Stimulated activated CD4-positive, alpha-beta T cell treated with anti-CD3 and anti-CD28 coated beads, TNF-alpha, amount 100 ng/mL, for 24 hours (primary cell): ENCODE results near the gene DOCK8.
A peak's percentile ranks its signal among the peaks of the same experiment; 100 is the strongest.

Source experiments
- DNase-seq, 3 experiments: peaks; one replicate each; pipeline ENCODE4 v3.0.0-alpha.2; 2020; ENCODE audit warnings: low read depth in 3 of 3

The DOCK8 gene

DNA sequence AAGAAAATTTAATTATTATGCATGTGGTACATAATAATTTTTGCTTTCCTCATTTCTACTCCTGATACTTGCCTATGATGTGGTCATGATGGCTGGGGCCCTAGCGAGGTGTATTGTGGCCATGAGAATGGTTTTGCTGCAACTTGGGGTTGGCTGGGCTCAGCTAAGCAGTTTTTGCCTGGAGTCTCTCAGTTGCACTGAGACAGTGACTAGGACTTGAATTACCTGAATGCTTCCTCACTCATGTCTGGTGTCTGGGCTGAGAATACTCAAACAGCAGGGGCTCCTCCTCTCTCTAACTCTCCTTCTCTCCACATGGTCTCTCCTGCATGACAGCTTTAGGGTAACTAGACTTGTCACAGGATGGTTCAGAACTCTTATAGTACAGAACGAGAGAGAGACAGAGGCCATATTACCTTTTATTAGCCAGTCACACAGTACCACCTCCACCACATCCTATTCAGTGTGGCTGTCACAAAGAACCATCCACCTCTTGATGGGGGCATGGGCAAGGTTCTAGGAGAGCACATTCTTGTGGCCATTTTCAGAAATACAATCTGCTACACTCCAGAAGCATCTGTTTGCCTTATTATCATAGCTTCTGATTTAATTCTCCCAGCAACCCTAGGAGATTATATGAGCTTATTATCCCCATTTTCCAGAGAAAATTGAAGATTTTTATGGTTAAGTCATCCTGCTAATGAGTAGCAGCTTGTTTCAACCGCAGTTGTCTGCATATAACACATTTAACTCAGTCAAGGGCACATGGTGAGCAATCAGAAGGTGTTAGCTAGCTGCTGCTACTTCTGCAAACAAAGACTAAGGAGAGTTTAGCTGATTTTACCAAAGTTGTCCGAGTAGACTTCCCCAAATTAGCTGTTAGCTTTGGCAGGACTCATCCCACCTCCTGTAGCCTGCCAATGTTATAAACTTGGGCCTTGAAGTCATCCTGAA is 245.1 kb downstream of the DOCK8 start:
- DNase-seq: no peak

DNA sequence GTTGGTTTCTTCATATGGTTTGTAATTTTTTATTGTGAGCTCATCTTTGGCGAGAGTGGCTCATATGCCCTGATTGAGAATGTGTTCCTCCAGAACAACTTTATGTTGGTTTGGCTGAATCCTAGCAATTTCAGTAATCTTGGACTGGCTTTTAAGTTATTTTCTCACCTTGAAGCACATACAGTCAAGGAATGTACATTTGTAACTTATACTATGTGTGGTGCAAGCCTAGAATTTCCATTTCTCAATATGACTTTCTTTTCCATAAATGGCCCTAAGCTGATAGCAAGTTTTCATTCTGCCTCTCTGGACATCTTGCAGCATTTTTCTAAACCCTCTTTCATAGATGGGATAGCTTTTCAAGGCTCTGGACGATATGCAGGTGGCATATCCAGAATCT is 247.5 kb downstream of the DOCK8 start:
- no peak for DNase-seq

DNA sequence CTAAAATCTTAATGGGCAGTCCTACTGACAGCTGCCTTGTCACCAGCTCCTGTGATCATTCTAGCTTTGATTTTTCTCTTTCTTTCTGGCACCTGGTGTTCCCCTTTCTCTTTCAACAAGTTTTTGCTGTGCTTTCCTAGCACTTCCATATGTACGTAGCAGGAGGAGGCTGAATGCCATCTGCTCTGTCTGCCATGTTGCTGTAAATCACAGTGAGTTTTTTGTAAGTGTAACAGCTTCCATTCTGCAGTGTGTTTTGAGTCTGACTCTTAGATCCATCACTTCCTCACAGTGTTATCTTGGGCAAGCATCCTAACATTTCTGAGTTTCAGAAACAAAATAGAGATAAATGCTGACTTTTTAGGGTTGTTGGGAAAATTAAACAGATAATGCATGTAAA is 247.9 kb downstream of the DOCK8 start:
- DNase-seq: no peak

DNA sequence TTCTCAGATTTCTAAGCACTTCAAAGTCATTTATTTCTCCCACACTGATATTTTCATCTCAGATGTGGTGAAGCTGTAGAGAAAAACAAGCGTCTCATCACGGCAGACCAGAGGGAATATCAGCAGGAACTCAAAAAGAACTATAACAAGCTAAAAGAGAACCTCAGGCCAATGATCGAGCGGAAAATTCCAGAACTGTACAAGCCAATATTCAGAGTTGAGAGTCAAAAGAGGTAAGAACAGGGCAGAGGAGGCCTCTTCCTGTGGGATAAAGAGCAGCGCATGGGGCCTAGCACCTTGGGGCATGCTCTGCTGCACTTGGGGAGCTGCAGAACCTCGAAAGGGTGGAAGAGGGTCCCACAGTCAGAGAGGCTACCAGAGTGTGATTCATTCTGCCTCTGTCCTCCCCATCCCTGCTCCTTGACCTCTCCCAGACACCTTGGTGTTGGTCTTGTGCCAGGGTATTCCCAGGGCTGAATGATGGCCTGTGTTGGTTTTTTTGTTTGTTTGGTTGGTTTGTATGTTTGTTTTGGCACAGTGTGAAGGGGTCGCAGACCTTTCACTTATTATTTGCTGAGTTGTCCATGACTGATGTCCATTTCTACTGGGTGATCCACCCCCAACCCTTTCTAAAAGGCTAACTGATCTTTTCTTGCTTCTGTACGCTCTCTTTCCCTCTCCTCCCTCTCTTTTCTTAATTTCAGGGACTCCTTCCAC is 248.9 kb downstream of the DOCK8 start:
- DNase-seq: no peak

DNA sequence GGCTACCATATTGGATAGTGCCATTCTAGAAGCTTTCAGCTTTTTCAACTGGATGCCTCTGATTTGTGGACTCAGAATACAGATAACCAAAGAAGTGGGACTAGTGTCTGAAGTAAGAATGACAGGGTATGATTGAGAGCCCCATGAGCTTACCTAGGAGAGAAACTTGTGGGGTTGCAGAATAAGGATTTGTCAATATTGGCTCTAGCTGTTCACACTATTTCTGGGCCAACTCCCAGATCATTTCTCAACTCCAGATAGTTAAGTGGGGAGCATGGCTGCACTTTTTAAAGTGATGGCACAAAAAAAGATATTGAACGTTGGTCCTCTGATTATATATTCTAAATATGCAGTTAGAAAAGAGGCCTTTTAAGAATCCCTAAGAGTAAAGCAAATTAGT is 252.1 kb downstream of the DOCK8 start:
- no peak for DNase-seq

DNA sequence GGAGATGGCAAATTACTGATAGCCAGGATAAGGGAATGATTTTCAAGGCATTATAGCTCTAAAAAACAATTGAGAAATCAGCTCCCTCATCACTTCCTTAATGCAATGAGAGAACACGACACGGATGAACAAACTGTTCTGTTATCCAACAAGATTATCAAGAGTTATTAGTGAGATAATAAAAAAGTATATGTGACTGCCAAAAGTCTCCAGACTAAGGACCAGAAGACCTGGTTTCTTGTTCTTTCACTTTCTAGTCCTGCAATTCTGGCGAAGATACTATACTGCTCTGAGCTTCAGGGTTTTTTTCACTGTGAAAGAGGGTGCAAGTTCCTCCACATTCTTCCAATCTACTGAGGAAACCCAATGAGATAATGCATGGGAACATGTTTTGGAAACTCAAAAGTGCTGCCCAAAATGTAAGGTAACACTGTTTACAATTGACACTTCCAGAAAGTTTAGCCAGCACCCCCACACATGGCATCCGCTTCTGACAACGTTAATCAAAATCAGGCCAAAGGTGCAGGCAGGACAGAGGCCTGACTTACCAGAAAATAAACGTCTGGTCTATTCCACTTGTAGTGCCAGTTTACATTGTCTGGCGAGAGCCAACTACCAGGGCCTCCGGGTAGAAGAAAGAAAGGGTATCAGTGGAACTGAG is 254.2 kb downstream of the DOCK8 start:
- no peak for DNase-seq

DNA sequence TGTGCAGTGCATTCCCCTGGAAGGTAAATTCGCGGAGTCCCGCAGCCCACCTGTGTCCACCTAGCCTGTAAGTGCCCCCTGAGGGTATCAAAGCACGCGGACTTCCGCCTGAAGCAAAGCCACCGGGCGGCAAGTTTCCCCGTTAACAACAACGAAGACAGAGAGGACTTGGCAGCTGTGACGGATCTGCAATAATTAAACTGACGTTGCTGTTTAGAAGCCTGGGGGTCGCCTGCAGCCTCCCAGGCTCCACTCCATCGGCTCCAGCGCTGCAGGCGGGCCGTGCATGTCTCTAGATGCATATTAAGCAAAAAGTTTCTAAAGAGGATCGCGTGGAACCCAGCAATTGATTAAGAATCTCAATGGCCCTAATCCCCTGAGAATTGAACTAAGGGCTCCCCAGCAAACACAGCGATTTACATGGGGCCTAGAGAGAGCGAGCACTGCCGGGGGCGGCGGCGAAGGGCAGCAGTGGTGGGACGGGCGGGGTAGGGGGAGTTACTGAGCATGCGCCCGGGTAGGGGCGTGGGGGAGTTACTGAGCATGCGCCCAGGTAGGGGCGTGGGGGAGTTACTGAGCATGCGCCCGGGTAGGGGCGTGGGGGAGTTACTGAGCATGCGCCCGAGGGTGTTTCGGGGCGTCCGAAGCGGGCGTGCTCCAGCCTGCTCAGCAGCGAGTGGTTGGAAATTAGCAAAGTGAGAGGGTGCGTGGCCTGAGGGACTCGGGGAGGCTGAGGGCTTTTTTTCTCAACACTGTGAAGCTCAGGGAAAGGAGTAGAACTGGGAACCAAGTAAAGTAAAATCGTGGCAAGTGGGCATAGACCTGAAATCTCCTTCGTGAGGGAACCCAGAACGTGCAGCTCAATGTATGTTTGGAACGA is 255.2 kb downstream of the DOCK8 start:
- peak; percentile 72 to 82 (median 81) for DNase-seq

DNA sequence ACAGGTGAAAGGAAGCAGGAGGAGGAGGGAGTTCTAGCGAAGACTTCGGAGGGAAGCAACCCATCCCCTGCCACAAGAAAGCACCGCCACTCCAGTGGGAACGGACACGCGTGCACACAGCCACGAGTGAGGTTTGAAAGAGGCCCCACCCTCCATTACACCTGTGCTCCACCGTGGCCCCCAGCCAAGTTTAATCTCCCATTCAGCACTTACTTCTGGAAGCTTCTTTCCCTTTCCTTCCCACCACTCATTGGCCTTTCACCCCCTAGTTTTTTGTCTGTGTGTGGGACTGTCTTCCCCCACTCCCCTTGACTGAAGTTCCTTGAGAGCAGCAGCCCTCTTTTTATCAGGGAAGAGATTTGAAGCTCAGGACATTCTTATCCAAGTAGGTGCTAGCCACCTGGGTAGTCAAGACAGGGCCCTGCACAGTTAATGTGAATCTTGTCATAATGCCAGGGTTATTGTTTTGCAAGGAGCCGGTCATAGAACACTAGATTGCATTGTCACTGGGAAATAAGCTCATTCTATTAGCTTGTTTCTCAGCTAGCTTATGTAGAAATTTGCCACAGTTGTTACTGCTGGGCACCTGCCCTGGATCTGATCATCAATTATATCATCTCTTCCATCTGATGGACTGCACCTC is 256.0 kb downstream of the DOCK8 start:
- peak in 1 of 3 experiments; percentile 1 for DNase-seq

DNA sequence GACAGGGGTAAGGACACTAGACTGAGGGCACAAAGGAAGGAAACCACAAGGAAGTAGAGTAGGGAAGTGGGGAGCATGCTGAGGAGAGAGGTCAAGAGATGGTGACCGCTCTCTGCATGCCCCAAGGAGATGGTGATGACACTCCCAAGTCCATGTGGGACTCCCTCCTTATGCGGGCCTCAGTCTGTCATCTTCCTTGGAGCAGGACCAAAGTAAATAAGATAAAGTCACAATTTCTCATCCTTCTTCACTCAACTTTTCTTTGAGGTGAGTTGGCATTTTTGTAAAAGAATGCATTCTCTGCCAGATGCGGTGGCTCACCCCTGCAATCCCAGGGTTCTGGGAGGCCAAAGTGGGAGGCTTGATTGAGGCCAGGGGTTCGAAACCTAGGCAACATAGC is 256.7 kb downstream of the DOCK8 start:
- no peak for DNase-seq

DNA sequence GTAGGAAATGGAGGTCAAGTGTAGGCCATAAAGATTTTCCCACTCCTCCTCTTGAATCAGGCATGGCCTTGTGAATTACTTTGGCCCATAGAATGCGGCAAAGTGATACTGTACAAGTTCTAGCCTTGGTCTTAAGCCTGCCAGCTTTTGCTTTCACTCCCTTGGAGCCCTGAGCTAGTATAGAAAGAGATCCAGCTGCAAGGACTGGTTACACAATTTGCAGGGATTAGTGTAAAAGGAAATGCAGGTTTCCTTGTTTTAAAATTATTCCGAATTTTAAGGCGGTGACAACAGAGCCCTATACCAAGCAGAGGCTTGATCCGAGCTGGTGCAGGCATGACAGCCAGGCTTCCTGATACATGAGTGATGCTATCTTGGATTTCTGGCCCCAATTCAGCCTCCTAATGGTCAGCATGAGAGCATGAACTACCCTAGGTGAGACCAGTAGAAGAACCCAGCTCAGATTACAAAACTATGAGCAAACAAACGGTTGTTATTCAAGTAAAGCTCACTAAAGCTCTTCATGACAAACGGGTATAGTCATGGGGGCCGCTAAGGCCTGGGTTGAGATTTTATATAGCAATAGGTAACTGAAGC is 257.9 kb downstream of the DOCK8 start:
- DNase-seq: no peak

DNA sequence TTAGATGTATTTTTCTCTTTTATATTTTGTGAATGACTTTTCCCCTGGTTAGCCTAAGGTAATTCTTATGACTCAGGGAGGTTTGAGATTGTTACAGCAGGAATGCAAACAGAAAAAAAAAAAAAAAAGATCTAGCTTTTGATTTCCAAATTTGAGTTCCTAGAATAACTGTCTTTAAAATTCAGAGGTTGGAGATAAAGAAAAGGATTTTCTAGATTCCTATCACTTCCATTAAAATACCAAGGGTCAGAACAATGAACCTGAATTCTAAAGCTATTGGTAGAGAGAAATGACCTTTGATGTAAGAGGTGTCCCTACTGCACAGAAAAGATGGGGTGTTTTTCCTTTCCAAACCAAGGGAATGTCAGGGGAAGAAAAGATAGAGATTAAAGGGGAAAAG is 262.5 kb downstream of the DOCK8 start:
- DNase-seq: no peak

DNA sequence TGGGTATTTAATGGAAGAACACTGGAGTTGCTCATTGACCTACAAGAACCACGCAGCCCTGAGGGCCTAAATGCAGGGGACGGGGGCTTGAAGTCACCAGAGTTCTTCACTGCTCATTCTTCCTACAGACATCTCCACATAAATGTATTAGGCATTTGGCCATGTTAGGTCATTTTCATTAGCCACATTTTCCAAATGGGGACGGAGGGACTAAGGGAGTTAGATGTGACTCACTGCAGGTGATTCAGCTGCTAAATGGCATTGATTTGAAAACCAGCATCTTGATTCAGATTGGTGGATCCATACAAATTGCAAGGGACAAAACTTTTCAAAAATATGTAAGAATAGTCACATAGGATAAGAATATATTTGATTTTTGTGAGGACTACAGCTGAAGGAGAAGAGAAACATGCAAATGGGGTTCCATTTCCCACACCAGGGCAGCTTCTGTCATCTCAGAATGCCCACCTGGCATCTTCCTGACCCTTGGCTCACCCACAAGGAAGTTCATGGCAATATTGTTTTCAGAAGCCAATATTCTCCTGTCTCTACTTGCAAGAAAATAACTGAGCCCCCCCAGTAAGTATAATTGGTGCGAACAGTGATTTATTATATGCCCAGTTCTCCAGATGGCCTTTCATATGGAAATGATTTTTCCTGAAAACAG is 264.8 kb downstream of the DOCK8 start:
- no peak for DNase-seq

DNA sequence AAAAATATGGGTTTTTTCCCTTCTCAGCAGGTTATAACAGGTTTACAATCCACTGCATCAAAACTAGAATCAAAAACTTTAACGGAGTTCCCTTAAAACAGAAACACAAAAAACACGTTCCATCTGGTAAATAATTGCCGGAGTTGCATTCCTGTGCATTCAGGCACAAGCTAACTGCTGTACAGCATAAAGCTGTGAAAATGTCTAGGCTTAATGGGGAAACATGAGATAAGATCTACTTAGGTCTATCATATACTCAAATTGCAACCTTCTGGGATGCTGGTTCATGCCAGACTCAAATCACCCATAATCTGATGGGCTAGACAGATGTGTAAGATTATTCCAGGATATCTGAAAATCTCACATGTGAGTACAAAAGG is 265.3 kb downstream of the DOCK8 start:
- no peak for DNase-seq

DNA sequence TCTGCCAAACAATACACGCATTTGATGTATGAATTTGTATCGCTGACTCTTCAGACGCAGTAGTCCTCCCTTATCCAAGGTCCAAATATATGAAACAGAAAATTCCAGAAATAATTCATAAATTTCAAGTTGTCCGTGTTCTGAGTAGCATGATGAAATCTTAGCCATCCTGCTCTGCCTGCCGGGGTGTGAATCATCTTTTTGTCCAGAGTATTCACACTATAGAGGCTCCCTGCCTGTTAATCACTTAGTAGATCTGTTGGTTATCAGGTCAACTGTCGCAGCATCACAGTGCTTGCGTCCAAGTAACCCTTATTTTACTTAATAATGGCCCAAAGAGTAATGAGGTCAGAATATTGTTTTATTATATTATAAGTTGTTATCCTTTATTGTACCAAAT is 268.1 kb downstream of the DOCK8 start:
- no peak for DNase-seq

DNA sequence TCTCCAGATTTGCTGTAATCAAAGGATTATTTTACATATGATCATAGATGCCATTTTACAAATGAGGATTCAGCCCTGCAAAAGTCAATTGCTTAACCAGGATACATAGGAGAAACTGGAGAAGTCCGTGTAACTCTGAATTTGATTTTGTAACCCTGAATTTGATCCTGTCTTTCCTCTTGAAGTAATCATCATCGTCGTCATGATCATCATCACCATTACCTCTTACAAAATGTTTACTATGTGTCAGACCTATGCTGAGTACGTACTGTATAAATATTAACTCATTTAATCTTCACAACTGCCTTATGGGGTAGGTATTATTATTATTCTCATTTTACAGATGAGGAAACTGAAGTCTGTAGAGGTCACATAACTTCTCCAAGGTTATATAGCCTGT is 271.5 kb downstream of the DOCK8 start:
- DNase-seq: no peak

DNA sequence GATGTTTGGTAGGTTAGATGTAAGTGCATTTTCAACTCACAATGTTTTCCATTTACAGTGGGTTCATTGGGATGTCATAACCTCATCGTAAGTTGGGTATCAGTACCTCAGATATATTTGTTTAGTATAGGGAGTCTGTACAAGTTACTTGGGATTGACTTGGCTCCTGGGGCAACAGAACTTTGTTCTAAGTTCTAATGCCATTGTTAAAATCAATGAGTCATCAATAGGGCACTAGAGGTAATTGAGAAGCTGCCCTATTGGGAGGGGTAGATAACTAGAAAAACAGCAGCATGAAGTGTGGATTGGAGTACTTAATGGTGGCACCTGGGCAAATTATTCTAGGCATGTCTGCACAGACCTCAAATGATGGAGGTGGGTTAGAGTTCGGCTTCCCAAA is 272.8 kb downstream of the DOCK8 start:
- no peak for DNase-seq

DNA sequence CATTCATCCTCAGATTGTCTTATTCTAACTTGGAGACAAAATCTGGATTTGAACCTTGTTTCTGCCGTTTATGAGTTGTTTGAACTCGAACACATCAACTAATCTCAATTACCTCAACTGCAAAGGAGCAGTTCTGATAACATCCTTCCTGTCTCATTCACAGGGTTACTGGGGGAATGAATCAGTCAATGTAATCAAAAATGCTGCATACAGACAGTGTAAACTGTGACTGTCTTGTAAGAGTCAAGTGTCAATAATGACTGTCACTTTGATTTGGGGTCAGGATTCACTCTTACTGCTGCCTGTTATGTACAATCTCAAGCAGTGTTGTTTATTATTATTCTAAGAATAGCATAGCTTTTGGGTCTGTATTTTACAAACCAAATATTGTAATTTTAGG is 273.8 kb downstream of the DOCK8 start:
- no peak for DNase-seq

DNA sequence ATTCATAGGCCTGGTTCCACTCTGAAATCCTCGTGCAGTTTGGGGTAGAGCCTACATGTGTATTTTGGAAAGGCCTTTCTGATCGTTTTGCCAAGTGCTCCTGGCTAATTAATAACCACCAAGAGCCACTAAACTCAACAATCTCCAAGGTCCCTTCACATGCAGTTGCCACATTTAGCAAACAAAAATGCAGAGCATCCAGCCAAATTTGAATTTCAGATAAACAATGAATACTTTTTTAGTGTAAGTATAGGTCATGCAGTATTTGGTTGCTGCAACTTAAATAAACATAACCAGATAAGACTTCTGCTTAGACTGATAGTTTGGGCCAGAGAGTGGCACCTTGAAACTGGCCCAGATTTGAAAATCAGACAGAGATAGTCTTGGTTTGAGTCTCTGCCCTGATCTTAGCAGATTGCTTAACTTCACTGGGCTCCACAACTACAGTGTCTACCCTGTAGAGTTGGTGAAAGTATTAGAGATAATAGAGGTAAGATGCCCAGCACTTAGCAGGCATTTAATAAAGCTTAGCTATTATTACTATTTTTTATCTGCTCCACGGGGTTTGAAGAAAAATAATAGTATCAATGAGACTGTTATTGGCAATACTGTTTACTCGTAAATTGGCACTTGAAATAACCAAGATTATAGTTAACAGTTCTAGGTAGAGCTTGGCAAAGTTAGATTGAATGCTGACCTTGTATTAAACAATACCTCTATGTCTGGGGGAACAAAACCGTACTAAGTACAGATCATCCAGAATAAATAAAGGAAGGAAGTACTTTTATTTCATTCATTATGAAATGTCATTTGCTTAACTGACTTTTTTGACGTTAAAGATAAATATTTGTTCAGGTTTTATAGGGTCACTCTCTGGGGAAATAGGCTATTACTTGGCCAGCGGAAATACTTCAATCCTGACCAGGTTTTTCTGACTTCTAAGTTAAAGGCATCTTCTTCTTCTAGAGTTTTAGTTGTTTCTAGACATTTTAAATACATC is 274.8 kb downstream of the DOCK8 start:
- DNase-seq: no peak

DNA sequence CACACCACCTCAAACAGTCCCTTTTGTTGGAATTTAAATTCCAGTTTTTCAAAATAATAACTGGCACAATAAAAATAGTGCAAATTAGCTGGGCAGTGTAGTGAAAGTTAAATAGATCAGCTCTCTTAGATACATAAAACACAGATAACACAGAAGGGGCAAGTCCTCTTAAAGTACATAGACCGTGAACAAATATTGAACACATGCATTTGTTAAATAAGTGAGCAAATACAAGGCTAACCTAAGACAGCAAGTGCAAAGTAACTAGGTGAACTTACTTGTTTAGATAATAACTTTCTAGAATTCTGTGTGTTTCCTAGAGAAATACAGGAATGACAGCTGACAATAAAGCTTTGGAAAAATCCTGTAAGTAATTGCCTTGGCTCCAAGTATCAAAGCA is 280.1 kb downstream of the DOCK8 start:
- no peak for DNase-seq
